HL-60/S4 treated with phorbol 12-myristate 13-acetate at 8.2 ng/mL for 4 days and 3 days (cell line): ENCODE measurements around the gene TSPOAP1.

ENCODE experiments used
- in situ Hi-C: fragments of 300-500 bp; cut with MboI; formaldehyde crosslinking; loops from 2 replicates; pipeline ENCODE4 v1.15.0; 2022; ENCODE audit warnings: low sequenced_read_pairs

TSPOAP1 gene

DNA sequence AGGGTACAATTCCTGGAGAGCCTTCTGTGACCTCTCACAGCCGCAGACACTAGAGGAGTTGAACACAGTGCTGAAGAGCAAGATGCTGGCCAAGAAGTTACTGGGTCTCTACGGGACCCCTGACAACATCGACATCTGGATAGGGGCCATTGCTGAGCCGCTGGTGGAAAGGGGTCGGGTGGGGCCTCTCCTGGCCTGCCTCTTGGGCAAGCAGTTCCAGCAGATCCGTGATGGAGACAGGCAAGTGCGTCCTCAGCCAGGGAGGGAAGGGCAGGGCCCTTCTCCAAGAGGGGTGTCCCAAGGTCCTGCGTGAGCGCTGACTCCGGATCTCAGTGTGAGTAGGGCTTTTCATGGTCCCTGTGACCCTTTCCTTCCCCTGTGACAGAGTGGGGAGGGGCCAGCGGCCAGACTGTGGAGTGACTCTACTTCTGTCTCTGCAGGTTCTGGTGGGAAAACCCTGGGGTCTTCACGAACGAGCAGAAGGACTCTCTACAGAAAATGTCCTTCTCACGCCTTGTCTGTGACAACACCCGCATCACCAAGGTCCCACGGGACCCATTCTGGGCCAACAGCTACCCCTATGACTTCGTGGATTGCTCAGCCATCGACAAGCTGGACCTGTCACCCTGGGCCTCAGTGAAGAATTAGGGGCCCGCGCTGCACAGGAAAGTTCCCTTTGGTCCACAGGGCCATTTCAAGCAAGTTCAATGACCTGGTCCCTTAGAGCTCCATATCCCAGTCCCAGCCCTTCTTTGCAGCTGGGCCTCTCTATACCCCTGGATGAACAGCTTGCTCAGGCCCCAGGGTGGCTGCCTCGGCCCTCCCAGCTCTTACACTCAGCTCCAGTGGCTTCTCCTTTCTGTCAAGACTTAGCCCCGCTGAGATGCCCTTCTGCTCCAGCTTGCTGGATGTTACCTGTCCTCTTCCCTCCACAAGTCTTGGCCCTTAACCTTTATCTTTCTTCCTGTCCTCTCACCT is 61.0 kb downstream of the TSPOAP1 start:
- in situ Hi-C loops: no loop called here

DNA sequence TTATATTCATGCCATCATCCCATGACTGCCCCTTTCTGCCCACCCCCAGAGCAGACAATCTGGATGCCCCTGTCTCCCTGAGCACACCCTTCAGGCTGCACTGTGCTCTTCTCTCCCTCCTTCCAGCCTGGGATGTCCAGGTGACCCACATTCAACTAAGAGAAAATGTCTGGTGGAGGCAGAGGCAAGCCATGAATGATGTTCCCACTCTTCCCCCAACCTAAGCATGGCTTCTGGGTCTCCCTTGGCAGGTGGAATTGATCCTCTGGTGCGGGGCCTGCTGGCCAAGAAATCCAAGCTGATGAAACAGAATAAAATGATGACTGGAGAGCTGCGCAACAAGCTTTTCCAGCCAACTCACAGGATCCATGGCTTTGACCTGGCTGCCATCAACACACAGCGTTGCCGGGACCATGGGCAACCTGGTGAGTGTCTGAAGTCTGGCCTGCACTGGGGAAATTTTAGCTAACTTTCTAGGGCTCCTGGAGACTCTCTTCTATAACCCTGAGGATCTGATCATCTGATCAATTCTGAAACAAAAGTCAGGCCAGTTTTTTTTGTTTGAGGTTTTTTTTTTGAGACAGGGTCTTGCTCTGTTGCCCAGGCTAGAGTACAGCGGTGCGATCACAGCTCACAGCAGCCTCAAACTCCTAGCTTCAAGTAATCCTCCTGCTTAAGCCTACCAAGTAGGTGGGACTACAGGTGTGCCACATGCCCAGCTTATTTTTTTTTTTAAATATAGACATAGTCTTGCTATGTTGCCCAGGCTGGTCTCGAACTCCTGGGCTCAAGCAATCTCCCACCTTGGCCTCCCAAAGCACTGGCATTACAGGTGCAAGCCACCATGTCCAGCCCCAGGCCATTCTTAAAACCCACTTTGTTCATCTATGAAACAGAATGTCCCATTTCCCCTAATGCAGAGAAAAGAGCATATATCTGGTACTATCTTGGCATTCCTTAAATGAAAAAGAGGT is 62.4 kb downstream of the TSPOAP1 start:
- in situ Hi-C loops: no loop called here

DNA sequence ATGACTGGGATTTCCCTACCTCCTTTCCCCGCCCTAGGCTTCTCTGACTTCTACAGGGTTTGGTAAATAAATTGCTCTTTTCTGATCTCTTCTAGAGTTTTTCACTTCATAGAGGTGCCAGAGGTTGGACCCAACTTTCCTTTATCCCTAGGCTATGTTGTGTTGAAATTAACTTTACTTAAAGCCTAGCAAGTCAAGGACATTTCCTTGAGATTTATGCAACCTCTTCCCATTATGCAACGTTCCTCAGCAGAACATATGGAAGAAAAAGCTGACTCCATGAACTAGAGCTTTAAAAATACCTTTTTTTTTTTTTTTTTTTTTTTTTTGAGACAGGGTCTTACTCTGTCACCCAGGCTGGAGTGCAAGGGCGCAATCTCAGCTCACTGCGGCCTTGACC is 63.3 kb downstream of the TSPOAP1 start:
- in situ Hi-C loops: no loop called here

DNA sequence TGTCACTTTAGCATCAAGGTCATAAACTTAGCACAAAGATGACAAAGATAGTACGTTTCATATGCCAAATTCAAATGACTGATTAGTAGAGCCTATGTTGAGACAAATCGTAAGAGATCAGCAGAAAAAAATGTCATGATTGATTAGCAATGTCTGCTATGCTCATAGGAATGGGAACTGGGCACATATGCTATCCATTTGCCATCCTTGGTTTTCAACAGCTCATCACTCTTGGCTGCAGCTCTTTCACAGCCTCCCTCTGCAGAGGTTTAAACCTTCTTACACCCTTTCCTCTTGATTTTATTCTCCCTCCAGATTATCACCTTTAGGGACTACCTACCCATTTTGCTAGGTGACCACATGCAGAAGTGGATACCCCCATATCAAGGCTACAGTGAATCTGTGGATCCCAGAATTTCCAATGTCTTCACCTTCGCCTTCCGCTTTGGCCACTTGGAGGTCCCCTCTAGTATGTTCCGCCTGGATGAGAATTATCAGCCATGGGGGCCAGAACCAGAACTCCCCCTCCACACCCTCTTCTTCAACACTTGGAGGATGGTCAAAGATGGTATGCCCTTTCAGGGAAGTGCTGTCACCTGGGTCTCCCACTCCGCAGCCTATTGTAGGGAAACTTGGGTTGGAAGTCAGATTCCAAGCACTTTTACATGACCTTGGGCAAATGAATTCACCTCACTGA is 64.0 kb downstream of the TSPOAP1 start:
- in situ Hi-C loops: no loop called here

DNA sequence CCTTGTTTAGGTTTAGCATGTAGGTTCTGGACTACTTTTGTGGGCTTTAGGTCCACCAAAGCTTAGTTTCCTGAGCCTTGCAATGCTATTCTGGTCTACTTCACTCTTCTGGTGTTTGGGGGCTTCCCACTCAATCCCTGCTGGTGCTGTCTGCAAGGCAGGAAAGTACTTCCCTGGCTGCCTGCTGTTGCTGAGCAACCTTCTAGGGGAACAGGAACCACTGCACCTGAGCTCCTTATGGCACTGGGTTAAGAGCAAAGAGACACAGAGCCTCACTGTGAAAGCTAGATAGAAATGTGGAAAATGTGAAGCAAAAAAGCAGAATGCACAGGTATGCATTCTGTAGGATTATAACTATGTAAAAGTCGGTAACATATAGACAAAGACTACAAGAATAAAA is 64.8 kb downstream of the TSPOAP1 start:
- in situ Hi-C loops: no loop called here

DNA sequence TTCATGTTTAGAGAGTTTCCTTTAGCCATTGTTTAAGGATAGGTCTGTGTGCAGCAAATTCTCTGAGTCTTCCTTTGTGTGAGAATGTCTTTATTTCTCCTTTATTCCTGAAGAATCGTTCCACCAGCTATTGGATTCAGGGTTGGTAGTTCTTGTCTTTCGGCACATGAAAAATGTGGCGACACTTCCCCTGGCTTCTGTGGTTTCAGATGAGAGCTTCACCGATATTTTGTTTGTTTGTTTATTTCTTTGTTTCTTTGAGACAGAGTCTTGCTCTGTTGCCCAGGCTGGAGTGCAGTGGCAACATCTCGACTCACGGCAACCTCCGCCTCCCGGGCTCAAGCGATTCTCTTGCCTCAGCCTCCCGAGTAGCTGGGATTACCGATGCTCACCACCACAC is 66.4 kb downstream of the TSPOAP1 start:
- in situ Hi-C loops: no loop called here

DNA sequence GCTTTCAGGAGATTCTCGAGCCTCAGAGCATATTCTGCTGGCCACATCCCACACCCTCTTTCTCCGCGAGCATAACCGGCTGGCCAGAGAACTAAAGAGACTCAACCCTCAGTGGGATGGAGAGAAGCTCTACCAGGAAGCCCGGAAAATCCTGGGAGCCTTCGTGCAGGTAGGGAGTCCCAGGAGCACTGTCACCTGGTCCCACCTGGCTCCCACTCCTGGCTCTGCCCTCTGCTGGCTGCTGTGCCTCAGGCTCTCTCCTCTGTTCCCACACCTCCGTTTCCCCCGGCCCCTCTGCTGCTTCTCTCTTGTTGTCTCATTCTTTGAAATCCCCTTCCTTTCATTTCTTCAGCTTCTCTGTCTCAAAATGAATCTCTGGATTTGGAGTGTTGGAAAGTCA is 73.8 kb downstream of the TSPOAP1 start:
- in situ Hi-C loops: no loop called here

DNA sequence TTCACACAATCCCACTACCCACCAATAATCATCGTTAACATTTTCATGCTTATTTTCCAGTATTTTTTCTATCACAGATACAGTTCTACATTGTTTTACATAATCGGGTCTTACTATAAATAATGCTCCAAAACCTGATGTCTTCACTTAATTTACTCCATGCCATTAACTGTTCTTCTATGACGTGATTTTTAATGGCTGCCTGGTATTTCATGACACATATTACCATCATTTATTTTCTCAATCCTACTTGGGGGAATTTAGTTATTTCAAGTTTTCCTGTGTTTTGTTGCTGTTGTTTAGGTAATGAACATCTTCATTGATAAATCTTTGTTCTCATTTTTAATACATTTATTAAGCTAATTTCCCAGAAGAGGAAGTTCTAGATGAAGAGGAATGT is 75.5 kb downstream of the TSPOAP1 start:
- in situ Hi-C loops: no loop called here

DNA sequence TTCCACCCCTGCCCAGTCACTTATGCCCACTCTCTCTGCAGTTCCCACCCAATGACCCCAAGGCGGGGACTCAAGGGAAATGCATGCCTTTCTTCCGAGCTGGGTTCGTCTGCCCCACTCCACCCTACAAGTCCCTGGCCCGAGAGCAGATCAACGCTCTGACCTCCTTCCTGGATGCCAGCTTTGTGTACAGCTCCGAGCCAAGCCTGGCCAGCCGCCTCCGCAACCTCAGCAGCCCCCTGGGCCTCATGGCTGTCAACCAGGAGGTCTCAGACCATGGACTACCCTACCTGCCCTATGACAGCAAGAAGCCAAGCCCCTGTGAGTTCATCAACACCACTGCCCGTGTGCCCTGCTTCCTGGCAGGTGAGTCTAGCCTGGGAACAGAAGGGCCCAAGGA is 76.5 kb downstream of the TSPOAP1 start:
- in situ Hi-C loops: no loop called here
